Measurements from ENCODE around the gene MNX1.

DNA sequence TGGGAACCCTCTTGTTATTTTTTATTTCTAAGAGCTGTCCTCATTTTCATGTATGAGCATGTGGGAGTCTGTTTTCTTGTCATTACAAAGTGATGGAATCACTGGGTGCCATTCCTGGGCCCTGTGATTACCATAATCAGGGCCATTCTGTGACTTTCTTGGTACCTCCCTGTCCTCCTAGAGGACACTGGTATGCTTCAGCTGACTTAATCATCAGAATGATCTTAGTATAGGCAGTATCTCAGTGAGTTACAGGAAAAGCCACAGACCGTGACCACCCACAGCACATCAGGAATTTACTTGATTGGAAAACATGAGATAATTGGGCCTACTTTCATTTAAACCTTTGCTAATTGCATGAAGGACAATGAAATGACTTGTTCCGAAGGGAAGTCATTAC lies 53.7 kb downstream of the MNX1 start:
- TF ChIP-seq CEBPB (IDR thresholded peaks at IDR 0.05; ENCODE audit: borderline replicate concordance in 1 of 2, low read depth in 2 of 2, low read length in 2 of 2) (no peak), ESRRA (IDR thresholded peaks at IDR 0.05; ENCODE audit: low read length) (no peak), CTCF (IDR thresholded peaks at IDR 0.05 in 2 of 3, conservative IDR thresholded peaks at IDR 0.05 in 1 of 3; ENCODE audit: control insufficient read depth in 2 of 3, extremely low read depth in 1 of 3, insufficient read depth in 1 of 3, low read depth in 3 of 3, low read length in 3 of 3) (no peak), NBN (IDR thresholded peaks at IDR 0.05) (no peak), EZH2 (IDR thresholded peaks at IDR 0.05; ENCODE audit: borderline replicate concordance, control insufficient read depth, low read depth, low read length) (no peak)
